SK-N-SH (cell line): ENCODE measurements around the gene LPIN1.

Experiments
- CHD2 ChIP-seq: fragments of 150-350 bp; IDR thresholded peaks from 2 replicates; pipeline ENCODE4 v1.6.1; 2018; ENCODE audit warnings: low read length; ENCODE audit not compliant: partially characterized antibody
- ELF1 ChIP-seq: IDR thresholded peaks from 2 replicates; pipeline ENCODE4 v1.4.0; 2012
- EP300 ChIP-seq, 2 experiments: IDR thresholded peaks; 2 replicates each; pipeline versions ENCODE4 v1.4.0 to v1.6.1; 2012; ENCODE audit warnings: borderline replicate concordance in 1 of 2, low read depth in 1 of 2, low read length in 1 of 2
- NRF1 ChIP-seq: IDR thresholded peaks from 2 replicates; pipeline ENCODE4 v1.6.1; 2012; ENCODE audit warnings: low read depth, mild to moderate bottlenecking, low read length
- POLR2AphosphoS5 ChIP-seq: IDR thresholded peaks from 2 replicates; pipeline ENCODE4 v1.6.1; 2012; ENCODE audit warnings: low read depth, low read length
- RAD21 ChIP-seq: IDR thresholded peaks from 2 replicates; pipeline ENCODE4 v1.6.1; 2012; ENCODE audit warnings: mild to moderate bottlenecking, low read length
- YY1 ChIP-seq: IDR thresholded peaks from 2 replicates; pipeline ENCODE4 v1.4.0; 2012; ENCODE audit warnings: low read depth, mild to moderate bottlenecking
- TF ChIP-seq, protein P1 (sequence below): fragments of 200-600 bp; sonication (generic); IDR thresholded peaks from 2 replicates; pipeline ENCODE4 v1.6.1; 2017; ENCODE audit warnings: antibody characterized with exemption, mild to moderate bottlenecking, moderate library complexity
- TF ChIP-seq, protein P2 (sequence below): IDR thresholded peaks from 2 replicates; pipeline ENCODE4 v1.4.0; 2012; ENCODE audit warnings: low read depth
- TF ChIP-seq, protein P3 (sequence below): fragments of 150-350 bp; IDR thresholded peaks from 2 replicates; pipeline ENCODE4 v1.6.1; 2017; ENCODE audit warnings: antibody characterized with exemption, low read length, low read depth, borderline replicate concordance
- TF ChIP-seq, protein P4 (sequence below): IDR thresholded peaks from 2 replicates; pipeline ENCODE4 v1.4.0; 2012; ENCODE audit warnings: low read depth, borderline replicate concordance

DNA sequence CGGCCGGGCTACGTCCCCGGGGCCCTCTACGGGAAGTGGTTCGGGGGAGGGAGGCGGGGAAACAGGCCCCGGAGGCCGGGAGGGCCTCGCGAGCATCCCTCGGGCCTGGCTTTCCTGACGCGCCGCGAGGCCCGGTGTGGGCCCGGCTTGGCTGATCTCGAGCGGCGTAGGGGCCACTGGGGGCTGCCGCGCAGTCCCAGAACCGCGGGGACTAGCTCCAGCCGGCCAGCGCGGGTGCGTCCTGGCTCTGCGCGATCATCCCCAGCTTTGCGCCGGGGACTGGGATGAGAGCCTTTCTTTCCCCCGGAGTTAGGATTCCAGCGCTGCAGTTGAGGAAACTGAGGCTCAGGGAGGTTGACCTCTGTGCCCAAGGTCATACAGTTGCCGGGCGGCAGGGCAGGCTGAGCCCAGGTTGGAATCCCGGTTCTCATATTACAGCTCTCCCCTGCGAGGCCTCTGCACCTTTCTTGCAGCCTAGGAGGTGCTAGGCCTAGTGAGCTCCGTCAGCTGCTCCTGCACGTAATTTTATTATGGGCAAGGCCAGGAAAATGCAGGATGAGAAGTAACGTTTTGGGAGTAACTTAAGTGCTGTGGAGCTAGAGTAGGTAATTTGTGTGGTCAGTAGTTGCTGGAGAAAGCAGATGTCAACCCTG is 501 bp downstream of the LPIN1 start:
- TF ChIP-seq, protein P1, sequence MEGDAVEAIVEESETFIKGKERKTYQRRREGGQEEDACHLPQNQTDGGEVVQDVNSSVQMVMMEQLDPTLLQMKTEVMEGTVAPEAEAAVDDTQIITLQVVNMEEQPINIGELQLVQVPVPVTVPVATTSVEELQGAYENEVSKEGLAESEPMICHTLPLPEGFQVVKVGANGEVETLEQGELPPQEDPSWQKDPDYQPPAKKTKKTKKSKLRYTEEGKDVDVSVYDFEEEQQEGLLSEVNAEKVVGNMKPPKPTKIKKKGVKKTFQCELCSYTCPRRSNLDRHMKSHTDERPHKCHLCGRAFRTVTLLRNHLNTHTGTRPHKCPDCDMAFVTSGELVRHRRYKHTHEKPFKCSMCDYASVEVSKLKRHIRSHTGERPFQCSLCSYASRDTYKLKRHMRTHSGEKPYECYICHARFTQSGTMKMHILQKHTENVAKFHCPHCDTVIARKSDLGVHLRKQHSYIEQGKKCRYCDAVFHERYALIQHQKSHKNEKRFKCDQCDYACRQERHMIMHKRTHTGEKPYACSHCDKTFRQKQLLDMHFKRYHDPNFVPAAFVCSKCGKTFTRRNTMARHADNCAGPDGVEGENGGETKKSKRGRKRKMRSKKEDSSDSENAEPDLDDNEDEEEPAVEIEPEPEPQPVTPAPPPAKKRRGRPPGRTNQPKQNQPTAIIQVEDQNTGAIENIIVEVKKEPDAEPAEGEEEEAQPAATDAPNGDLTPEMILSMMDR: no peak
- TF ChIP-seq RAD21: no peak; the same call in 1 of the 2 replicates
- no peak for TF ChIP-seq YY1
- TF ChIP-seq ELF1: no peak
- TF ChIP-seq, protein P2, sequence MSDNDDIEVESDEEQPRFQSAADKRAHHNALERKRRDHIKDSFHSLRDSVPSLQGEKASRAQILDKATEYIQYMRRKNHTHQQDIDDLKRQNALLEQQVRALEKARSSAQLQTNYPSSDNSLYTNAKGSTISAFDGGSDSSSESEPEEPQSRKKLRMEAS: peak; percentile 8; the same call in 1 of the 2 replicates
- TF ChIP-seq, protein P3, sequence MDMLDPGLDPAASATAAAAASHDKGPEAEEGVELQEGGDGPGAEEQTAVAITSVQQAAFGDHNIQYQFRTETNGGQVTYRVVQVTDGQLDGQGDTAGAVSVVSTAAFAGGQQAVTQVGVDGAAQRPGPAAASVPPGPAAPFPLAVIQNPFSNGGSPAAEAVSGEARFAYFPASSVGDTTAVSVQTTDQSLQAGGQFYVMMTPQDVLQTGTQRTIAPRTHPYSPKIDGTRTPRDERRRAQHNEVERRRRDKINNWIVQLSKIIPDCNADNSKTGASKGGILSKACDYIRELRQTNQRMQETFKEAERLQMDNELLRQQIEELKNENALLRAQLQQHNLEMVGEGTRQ: no peak
- TF ChIP-seq EP300 (IDR thresholded peaks at IDR 0.05; ENCODE audit: borderline replicate concordance in 1 of 2, low read depth in 1 of 2, low read length in 1 of 2): 0 out of 4 replicates have a peak, but pooled peaks of 1 of the 2 experiments have one; percentile 10
- no peak for TF ChIP-seq POLR2AphosphoS5
- TF ChIP-seq CHD2: no peak
- TF ChIP-seq NRF1: no peak
- TF ChIP-seq, protein P4, sequence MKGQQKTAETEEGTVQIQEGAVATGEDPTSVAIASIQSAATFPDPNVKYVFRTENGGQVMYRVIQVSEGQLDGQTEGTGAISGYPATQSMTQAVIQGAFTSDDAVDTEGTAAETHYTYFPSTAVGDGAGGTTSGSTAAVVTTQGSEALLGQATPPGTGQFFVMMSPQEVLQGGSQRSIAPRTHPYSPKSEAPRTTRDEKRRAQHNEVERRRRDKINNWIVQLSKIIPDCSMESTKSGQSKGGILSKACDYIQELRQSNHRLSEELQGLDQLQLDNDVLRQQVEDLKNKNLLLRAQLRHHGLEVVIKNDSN: no peak
